Esophagus (tissue), 2 donors: Measurements from ENCODE around the gene VGLL4. TPM values are rescaled to one million over a fixed set of nuclear protein-coding genes. Genes with fewer than 3 reads are reported as not detected.

Experiments used
- H3K27ac ChIP-seq, 2 donors: one replicate each; pipeline ENCODE4 v1.5.1; 2013; ENCODE audit warnings: low read depth in 2 of 2, mild to moderate bottlenecking in 2 of 2, inconsistent platforms in 1 of 2, low read length in 1 of 2, moderate library complexity in 1 of 2
- H3K27me3 ChIP-seq, 2 donors: one replicate each; pipeline ENCODE4 v1.6.1; 2013; ENCODE audit warnings: low read length in 2 of 2, control low read depth in 1 of 2, mild to moderate bottlenecking in 1 of 2; ENCODE audit not compliant: insufficient read depth in 2 of 2, control insufficient read depth in 1 of 2
- H3K36me3 ChIP-seq, 2 donors: one replicate each; pipeline ENCODE4 v1.6.1; 2013; ENCODE audit warnings: low read length in 1 of 2; ENCODE audit not compliant: control insufficient read depth in 2 of 2, insufficient read depth in 2 of 2
- H3K4me1 ChIP-seq, 2 donors: one replicate each; pipeline ENCODE4 v1.6.1; 2013; ENCODE audit warnings: low read length in 1 of 2; ENCODE audit not compliant: control insufficient read depth in 2 of 2, insufficient read depth in 2 of 2
- H3K4me3 ChIP-seq, 2 donors: one replicate each; pipeline ENCODE4 v1.5.1; 2013; ENCODE audit warnings: low read length in 2 of 2, mild to moderate bottlenecking in 2 of 2, low read depth in 1 of 2, moderate library complexity in 1 of 2
- H3K9me3 ChIP-seq, 2 donors: one replicate each; pipeline ENCODE4 v1.6.1; 2013; ENCODE audit warnings: mild to moderate bottlenecking in 2 of 2, low read depth in 1 of 2, low read length in 1 of 2, moderate library complexity in 1 of 2; ENCODE audit not compliant: control insufficient read depth in 2 of 2, insufficient read depth in 1 of 2
- WGBS, 2 donors: extraction: QIAGEN DNeasy Blood & Tissue Kit; methylation state at CpG; one replicate each; pipeline ENCODE4 v1.1.7; 2013; 5-methylcytosine and 5-hydroxymethylcytosine counted together
- polyA plus RNA-seq, 2 donors: library from polyadenylated mRNA; stranded (reverse); fragments of 200-250 nt; gene quantifications; one replicate each; pipeline ENCODE4 v1.2.3, GENCODE V29; 2013
- donor health status: healthy with polysubstance abuse.
- donor health status: Bipolar disorder and iron deficiency.

The VGLL4 gene
- polyA plus RNA-seq, 2 donors = 23.1 to 26.3 TPM

GRCh38 chr3:11565072-11565471 is 78.6 kb downstream of the VGLL4 start:
- H3K9me3 ChIP-seq = no peaks in the 10 kb centered on the region
- H3K4me1 ChIP-seq = peaks cover 5 to 38% of the 10 kb centered on the region in 2 donors
- H3K27ac ChIP-seq = no peak overlapping the region
- 90 to 91% methylated on average over 16 of the region's 16 CpGs for WGBS, 2 donors
- peaks cover 5 to 29% of the 10 kb centered on the region in 2 donors for H3K36me3 ChIP-seq
- H3K27me3 ChIP-seq = no peaks in the 10 kb centered on the region
- H3K4me3 ChIP-seq = no peak overlapping the region

- WGBS, 2 donors = 88 to 90% methylated on average over 17 to 19 of the region's 19 CpGs
- no peak overlapping the region for H3K4me3 ChIP-seq
- H3K27me3 ChIP-seq = no peaks in the 10 kb centered on the region
- no peak overlapping the region for H3K27ac ChIP-seq
- H3K36me3 ChIP-seq = peaks cover 5 to 29% of the 10 kb centered on the region in 2 donors
- peaks cover 5 to 37% of the 10 kb centered on the region in 2 donors for H3K4me1 ChIP-seq
- no peaks in the 10 kb centered on the region for H3K9me3 ChIP-seq
These were observed 79.1 kb downstream of the VGLL4 start for GRCh38 chr3:11564577-11565001.

GRCh38 chr3:11563865-11564185 is 79.9 kb downstream of the VGLL4 start:
- H3K27ac ChIP-seq = no peak overlapping the region
- 85 to 94% methylated on average over 7 of the region's 7 CpGs for WGBS, 2 donors
- H3K9me3 ChIP-seq = no peaks in the 10 kb centered on the region
- H3K4me1 ChIP-seq = peaks cover 10 to 32% of the 10 kb centered on the region in 2 donors
- no peaks in the 10 kb centered on the region for H3K27me3 ChIP-seq
- H3K36me3 ChIP-seq = peaks cover 5 to 33% of the 10 kb centered on the region in 2 donors
- no peak overlapping the region for H3K4me3 ChIP-seq

GRCh38 chr3:11563159-11563864 is 80.4 kb downstream of the VGLL4 start:
- Histone ChIP-seq H3K9me3 (no peaks in the 10 kb centered on the region), H3K27ac (no peak overlapping the region), H3K4me1 (peaks cover 9 to 35% of the 10 kb centered on the region in 2 donors), H3K27me3 (no peaks in the 10 kb centered on the region), H3K4me3 (no peak overlapping the region), H3K36me3 (peaks cover 5 to 38% of the 10 kb centered on the region in 2 donors)
- 90 to 91% methylated on average over 16 of the region's 16 CpGs for WGBS, 2 donors

- no peaks in the 10 kb centered on the region for H3K9me3 ChIP-seq
- no peak overlapping the region for H3K4me3 ChIP-seq
- H3K27ac ChIP-seq = no peak overlapping the region
- H3K36me3 ChIP-seq = peaks cover 5 to 38% of the 10 kb centered on the region in 2 donors
- WGBS, 2 donors = 85 to 91% methylated on average over 17 of the region's 17 CpGs
- H3K27me3 ChIP-seq = no peaks in the 10 kb centered on the region
- H3K4me1 ChIP-seq = peaks cover 8 to 29% of the 10 kb centered on the region in 2 donors
These were observed 81.3 kb downstream of the VGLL4 start for GRCh38 chr3:11562277-11562881.

- H3K9me3 ChIP-seq = no peaks in the 10 kb centered on the region
- H3K27me3 ChIP-seq = no peaks in the 10 kb centered on the region
- peaks cover 5 to 33% of the 10 kb centered on the region in 2 donors for H3K36me3 ChIP-seq
- H3K4me3 ChIP-seq = no peak overlapping the region
- peaks cover 8 to 28% of the 10 kb centered on the region in 2 donors for H3K4me1 ChIP-seq
- peak overlapping the region in 1 of 2 donors; percentile 31 for H3K27ac ChIP-seq
- WGBS, 2 donors = 88 to 89% methylated on average over 12 of the region's 12 CpGs
These were observed 83.0 kb downstream of the VGLL4 start for GRCh38 chr3:11560746-11561145.

GRCh38 chr3:11559816-11560633 is 83.7 kb downstream of the VGLL4 start:
- Histone ChIP-seq H3K36me3 (peaks cover 5 to 36% of the 10 kb centered on the region in 2 donors), H3K27ac (peak overlapping the region in 1 of 2 donors; percentile 34)

GRCh38 chr3:11558918-11559815 is 84.5 kb downstream of the VGLL4 start:
- H3K4me1 ChIP-seq = peaks cover 5 to 27% of the 10 kb centered on the region in 2 donors
- H3K27me3 ChIP-seq = no peaks in the 10 kb centered on the region
- H3K9me3 ChIP-seq = no peaks in the 10 kb centered on the region
- peak overlapping the region in 1 of 2 donors; percentile 54 for H3K27ac ChIP-seq
- peaks cover 10 to 40% of the 10 kb centered on the region in 2 donors for H3K36me3 ChIP-seq
- H3K4me3 ChIP-seq = no peak overlapping the region
- 81 to 88% methylated on average over 37 of the region's 37 CpGs for WGBS, 2 donors

More at GRCh38 chr3:11559816-11560633, 83.7 kb downstream of the VGLL4 start:
- no peak overlapping the region for H3K4me3 ChIP-seq
- no peaks in the 10 kb centered on the region for H3K27me3 ChIP-seq
- H3K9me3 ChIP-seq = no peaks in the 10 kb centered on the region
- peaks cover 8 to 31% of the 10 kb centered on the region in 2 donors for H3K4me1 ChIP-seq
- WGBS, 2 donors = 73 to 76% methylated on average over 15 of the region's 15 CpGs
